CD4-positive, alpha-beta T cell treated with Interleukin-15 for 4 hours (primary cell): ENCODE results near the gene SLC25A2.

ENCODE experiments used
- DNase-seq: peaks from one replicate; pipeline ENCODE4 v3.0.0-alpha.2; 2020; ENCODE audit warnings: low spot score

Gene SLC25A2

GRCh38 chr5:141313711-141314110 is 9.9 kb upstream of the SLC25A2 start:
- DNase-seq = no peak

- DNase-seq = no peak
Observed at GRCh38 chr5:141306630-141307029, 2.8 kb upstream of the SLC25A2 start.

GRCh38 chr5:141298376-141298775 is 5.5 kb downstream of the SLC25A2 start:
- DNase-seq = no peak

GRCh38 chr5:141272906-141273305 is 30.9 kb downstream of the SLC25A2 start:
- DNase-seq = no peak

GRCh38 chr5:141269195-141269594 is 34.7 kb downstream of the SLC25A2 start:
- no peak for DNase-seq

GRCh38 chr5:141261238-141261546 is 42.7 kb downstream of the SLC25A2 start:
- DNase-seq = no peak

- DNase-seq = no peak
Observed at GRCh38 chr5:141260458-141261237, 43.2 kb downstream of the SLC25A2 start.

GRCh38 chr5:141258948-141259347 is 44.9 kb downstream of the SLC25A2 start:
- DNase-seq = no peak

GRCh38 chr5:141258464-141258863 is 45.4 kb downstream of the SLC25A2 start:
- no peak for DNase-seq
